AG10803 (cell line): ENCODE measurements around the gene KCNA3.

Source experiments
- DNase-seq: peaks from one replicate; pipeline ENCODE4 v3.0.0; 2010; ENCODE audit warnings: low read depth
- H3K4me3 ChIP-seq: 2 replicates; pipeline ENCODE4 v1.5.1; 2011; ENCODE audit warnings: mild to moderate bottlenecking, low read length, control low read depth
- TF ChIP-seq, protein P1 (sequence below): conservative IDR thresholded peaks from 2 replicates; pipeline ENCODE4 v1.5.1; 2011; ENCODE audit warnings: mild to moderate bottlenecking, low read length, control low read depth, inconsistent platforms

KCNA3 gene

GRCh38 chr1:110643879-110644472, 30.8 kb downstream of the KCNA3 start:
- no peak for DNase-seq
- H3K4me3 ChIP-seq, result no peak overlapping the region
- TF ChIP-seq, protein P1, sequence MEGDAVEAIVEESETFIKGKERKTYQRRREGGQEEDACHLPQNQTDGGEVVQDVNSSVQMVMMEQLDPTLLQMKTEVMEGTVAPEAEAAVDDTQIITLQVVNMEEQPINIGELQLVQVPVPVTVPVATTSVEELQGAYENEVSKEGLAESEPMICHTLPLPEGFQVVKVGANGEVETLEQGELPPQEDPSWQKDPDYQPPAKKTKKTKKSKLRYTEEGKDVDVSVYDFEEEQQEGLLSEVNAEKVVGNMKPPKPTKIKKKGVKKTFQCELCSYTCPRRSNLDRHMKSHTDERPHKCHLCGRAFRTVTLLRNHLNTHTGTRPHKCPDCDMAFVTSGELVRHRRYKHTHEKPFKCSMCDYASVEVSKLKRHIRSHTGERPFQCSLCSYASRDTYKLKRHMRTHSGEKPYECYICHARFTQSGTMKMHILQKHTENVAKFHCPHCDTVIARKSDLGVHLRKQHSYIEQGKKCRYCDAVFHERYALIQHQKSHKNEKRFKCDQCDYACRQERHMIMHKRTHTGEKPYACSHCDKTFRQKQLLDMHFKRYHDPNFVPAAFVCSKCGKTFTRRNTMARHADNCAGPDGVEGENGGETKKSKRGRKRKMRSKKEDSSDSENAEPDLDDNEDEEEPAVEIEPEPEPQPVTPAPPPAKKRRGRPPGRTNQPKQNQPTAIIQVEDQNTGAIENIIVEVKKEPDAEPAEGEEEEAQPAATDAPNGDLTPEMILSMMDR, result no peak

GRCh38 chr1:110639724-110640386, 34.9 kb downstream of the KCNA3 start:
- no peak for DNase-seq
- no peak overlapping the region for H3K4me3 ChIP-seq
- TF ChIP-seq, protein P1, result no peak

DNA sequence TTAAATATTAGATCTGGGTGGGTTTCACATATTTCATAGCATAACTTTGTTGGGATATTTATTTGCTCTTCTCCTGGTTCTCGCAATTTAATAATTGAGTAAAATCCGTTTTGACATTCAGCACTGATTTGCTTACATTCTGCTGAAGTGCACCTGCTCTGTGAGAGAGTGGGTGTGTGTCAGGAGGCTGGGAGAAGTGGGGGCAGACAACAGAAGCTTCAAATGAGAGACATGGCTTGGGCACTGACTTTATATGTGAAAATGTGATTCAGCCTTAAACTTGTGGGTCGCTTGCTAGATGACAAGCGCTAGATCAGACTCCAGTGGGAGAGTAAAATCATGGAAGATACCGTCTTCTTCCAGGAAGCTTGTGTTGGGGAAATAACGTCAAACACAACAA, 36.2 kb downstream of the KCNA3 start:
- DNase-seq, result no peak
- TF ChIP-seq, protein P1, result no peak
- H3K4me3 ChIP-seq, result no peak overlapping the region

GRCh38 chr1:110638058-110638457, 36.7 kb downstream of the KCNA3 start:
- TF ChIP-seq, protein P1, result no peak
- DNase-seq, result no peak
- no peak overlapping the region for H3K4me3 ChIP-seq

DNA sequence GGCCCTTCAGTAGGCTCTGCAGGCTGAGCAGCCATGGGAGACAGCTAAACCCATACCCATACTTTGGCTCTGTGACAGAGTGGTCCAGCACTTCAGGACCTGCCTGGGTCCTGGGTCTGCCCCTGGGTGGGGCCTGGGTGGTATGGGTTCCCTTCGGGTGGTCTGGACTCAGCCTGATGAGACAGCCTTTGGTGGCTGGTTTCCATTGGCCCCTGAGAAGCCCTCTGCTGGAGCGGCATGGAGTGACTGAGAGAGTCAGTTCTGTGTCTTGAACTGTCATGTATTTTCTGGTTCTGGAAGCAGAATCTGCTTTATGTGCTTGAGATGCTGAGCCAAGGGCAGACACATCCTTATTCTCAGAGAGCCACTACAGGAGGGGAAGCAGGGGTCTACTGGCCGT, 37.3 kb downstream of the KCNA3 start:
- no peak for DNase-seq
- H3K4me3 ChIP-seq, result no peak overlapping the region
- TF ChIP-seq, protein P1, result no peak

- TF ChIP-seq, protein P1, result no peak
- DNase-seq, result no peak
- no peak overlapping the region for H3K4me3 ChIP-seq
These were observed 38.4 kb downstream of the KCNA3 start for GRCh38 chr1:110636149-110636935.

DNA sequence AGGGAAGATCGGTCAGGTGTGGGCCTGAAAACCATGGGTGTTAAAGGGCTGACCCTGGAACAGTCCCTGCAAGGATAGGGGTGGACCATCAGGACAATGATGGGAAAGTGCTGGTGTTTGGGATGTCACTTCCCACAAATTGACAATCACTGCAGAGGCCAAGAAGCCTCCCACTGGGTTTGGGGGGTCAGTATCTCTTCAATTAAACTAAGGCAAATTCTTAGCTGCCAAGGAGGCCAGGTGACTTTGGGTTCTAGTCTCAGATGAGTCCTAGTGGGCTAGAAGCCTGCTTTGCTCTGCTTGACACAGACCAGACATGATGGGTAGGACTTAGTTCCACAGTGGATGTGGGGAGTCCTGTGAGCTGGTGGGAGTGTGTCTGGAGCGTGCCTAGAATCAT, 39.3 kb downstream of the KCNA3 start:
- no peak for DNase-seq
- no peak overlapping the region for H3K4me3 ChIP-seq
- TF ChIP-seq, protein P1, result no peak
